ENCODE measurements around the gene RGS4.

- TF ChIP-seq, protein P1, sequence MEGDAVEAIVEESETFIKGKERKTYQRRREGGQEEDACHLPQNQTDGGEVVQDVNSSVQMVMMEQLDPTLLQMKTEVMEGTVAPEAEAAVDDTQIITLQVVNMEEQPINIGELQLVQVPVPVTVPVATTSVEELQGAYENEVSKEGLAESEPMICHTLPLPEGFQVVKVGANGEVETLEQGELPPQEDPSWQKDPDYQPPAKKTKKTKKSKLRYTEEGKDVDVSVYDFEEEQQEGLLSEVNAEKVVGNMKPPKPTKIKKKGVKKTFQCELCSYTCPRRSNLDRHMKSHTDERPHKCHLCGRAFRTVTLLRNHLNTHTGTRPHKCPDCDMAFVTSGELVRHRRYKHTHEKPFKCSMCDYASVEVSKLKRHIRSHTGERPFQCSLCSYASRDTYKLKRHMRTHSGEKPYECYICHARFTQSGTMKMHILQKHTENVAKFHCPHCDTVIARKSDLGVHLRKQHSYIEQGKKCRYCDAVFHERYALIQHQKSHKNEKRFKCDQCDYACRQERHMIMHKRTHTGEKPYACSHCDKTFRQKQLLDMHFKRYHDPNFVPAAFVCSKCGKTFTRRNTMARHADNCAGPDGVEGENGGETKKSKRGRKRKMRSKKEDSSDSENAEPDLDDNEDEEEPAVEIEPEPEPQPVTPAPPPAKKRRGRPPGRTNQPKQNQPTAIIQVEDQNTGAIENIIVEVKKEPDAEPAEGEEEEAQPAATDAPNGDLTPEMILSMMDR (IDR thresholded peaks at IDR 0.05) = no peak
- no peak for TF ChIP-seq EZH2 (IDR thresholded peaks at IDR 0.05; ENCODE audit: borderline replicate concordance, insufficient read depth, low read depth, low read length, poor library complexity, severe bottlenecking)
Observed at GRCh38 chr1:163120372-163120771, 51.2 kb downstream of the RGS4 start.
